Sciatic nerve (tissue), 1 donor: ENCODE measurements around the gene COL5A2. TPM values are rescaled to one million over a fixed set of nuclear protein-coding genes. Genes with fewer than 3 reads are reported as not detected.

Experiments
- microRNA-seq: library from miRNA; unstranded; fragments of <30 nt; microRNA quantifications from one replicate; pipeline ENCODE4 v1.2.0, GENCODE V29; 2020
- total RNA-seq: library from RNA; stranded (reverse); fragmentation: NEBNext Ultra II Directional; extraction: Animal tissue kit (Norgen Biotek cat#: 25700); gene quantifications from one replicate; pipeline ENCODE4 v1.2.1, GENCODE V29; 2021
- donor health status: DM: no; HTN: no; CAD: no.

The COL5A2 gene
- total RNA-seq, 1 donor from 2014 or later: 45.7 TPM

Small RNA genes within 50 kb of the gene (microRNA-seq; reads per million reads assigned to microRNA genes)
- gene MIR3129 (4.0 reads per million, percentile 7 among the genes with 10 or more reads in this experiment), gene MIR3606 (not detected)

Other genes starting within 250 kb of the COL5A2 start
- 191 TPM for gene COL3A1, start 205.4 kb downstream of the COL5A2 start, total RNA-seq